HEK293 (cell line): ENCODE measurements around the gene POLE3.

Source experiments
- CTCF ChIA-PET: fragments of 350-600 bp; formaldehyde crosslinking; extraction: SDS; loops from one replicate; lab custom pipeline; 2021; ENCODE audit warnings: antibody characterized with exemption; lab: Yijun Ruan, JAX
- POLR2A ChIA-PET: fragments of 300-600 bp; formaldehyde crosslinking; extraction: SDS; loops from one replicate; lab custom pipeline; 2020; ENCODE audit warnings: antibody characterized with exemption, inconsistent platforms; lab: Yijun Ruan, JAX
- H3K27ac ChIP-seq: fragments of 200-500 bp; sonication (Bioruptor generic); 2 replicates; pipeline ENCODE4 v1.5.1; 2014; ENCODE audit warnings: low read depth, low read length, control low read depth, inconsistent platforms; ENCODE audit errors: extremely low read depth
- H3K36me3 ChIP-seq, 2 experiments: fragments of 200-500 bp in 1 of 2; sonication (Bioruptor generic) in 1 of 2; 1 replicate in 1 of 2; 2 replicates in 1 of 2; pipeline ENCODE4 v1.5.1; 2014 to 2017; ENCODE audit warnings: inconsistent platforms in 2 of 2, low read length in 2 of 2; ENCODE audit not compliant: control insufficient read depth in 2 of 2, insufficient read depth in 1 of 2
- H3K4me1 ChIP-seq: fragments of 200-500 bp; sonication (Bioruptor generic); 2 replicates; pipeline ENCODE4 v1.5.1; 2014; ENCODE audit warnings: mild to moderate bottlenecking, low read length, inconsistent platforms; ENCODE audit not compliant: control insufficient read depth, insufficient read depth
- H3K4me3 ChIP-seq: 2 replicates; pipeline ENCODE4 v1.5.1; 2011; ENCODE audit warnings: low read depth, mild to moderate bottlenecking, control low read depth, low read length, moderate library complexity
- H3K9me3 ChIP-seq: fragments of 200-500 bp; sonication (Bioruptor generic); 2 replicates; pipeline ENCODE4 v1.5.1; 2014; ENCODE audit warnings: low read depth, low read length, inconsistent platforms; ENCODE audit not compliant: control insufficient read depth, insufficient read depth
- KLF10 ChIP-seq: fragments of 450-650 bp; IDR thresholded peaks from 2 replicates; pipeline ENCODE4 v1.5.1; 2018; ENCODE audit warnings: missing biosample characterization, mild to moderate bottlenecking, missing genetic modification characterization
- OVOL3 ChIP-seq: fragments of 450-650 bp; formaldehyde crosslinking; IDR thresholded peaks from 2 replicates; pipeline ENCODE4 v1.5.1; 2016; ENCODE audit warnings: missing biosample characterization, missing genetic modification characterization
- PRDM6 ChIP-seq: fragments of 450-650 bp; formaldehyde crosslinking; IDR thresholded peaks from 2 replicates; pipeline ENCODE4 v1.5.1; 2017; ENCODE audit warnings: missing biosample characterization, missing genetic modification characterization
- ZBTB48 ChIP-seq: fragments of 450-650 bp; formaldehyde crosslinking; IDR thresholded peaks from 2 replicates; pipeline ENCODE4 v1.5.1; 2016; ENCODE audit warnings: missing biosample characterization, missing genetic modification characterization
- ZNF121 ChIP-seq: fragments of 450-650 bp; formaldehyde crosslinking; IDR thresholded peaks from 2 replicates; pipeline ENCODE4 v1.5.1; 2016; ENCODE audit warnings: missing biosample characterization, missing genetic modification characterization
- ZNF184 ChIP-seq: fragments of 450-650 bp; IDR thresholded peaks from 2 replicates; pipeline ENCODE4 v1.5.1; 2018; ENCODE audit warnings: missing biosample characterization, mild to moderate bottlenecking, missing genetic modification characterization
- ZNF311 ChIP-seq: fragments of 450-650 bp; formaldehyde crosslinking; IDR thresholded peaks from 2 replicates; pipeline ENCODE4 v1.5.1; 2017; ENCODE audit warnings: missing biosample characterization, missing genetic modification characterization, borderline replicate concordance
- ZNF518A ChIP-seq: fragments of 450-650 bp; formaldehyde crosslinking; conservative IDR thresholded peaks from 2 replicates; pipeline ENCODE4 v1.5.1; 2016; ENCODE audit warnings: low read depth, missing biosample characterization, missing genetic modification characterization
- ZNF548 ChIP-seq: fragments of 450-650 bp; formaldehyde crosslinking; IDR thresholded peaks from 2 replicates; pipeline ENCODE4 v1.5.1; 2016; ENCODE audit warnings: missing biosample characterization, missing genetic modification characterization
- ZNF747 ChIP-seq: fragments of 450-650 bp; formaldehyde crosslinking; IDR thresholded peaks from 2 replicates; pipeline ENCODE4 v1.5.1; 2016; ENCODE audit warnings: missing biosample characterization, missing genetic modification characterization
- TF ChIP-seq, protein P1 (sequence below): fragments of 450-650 bp; formaldehyde crosslinking; IDR thresholded peaks from 2 replicates; pipeline ENCODE4 v1.5.0; 2017; ENCODE audit warnings: missing biosample characterization, missing genetic modification characterization, borderline replicate concordance

The POLE3 gene

DNA sequence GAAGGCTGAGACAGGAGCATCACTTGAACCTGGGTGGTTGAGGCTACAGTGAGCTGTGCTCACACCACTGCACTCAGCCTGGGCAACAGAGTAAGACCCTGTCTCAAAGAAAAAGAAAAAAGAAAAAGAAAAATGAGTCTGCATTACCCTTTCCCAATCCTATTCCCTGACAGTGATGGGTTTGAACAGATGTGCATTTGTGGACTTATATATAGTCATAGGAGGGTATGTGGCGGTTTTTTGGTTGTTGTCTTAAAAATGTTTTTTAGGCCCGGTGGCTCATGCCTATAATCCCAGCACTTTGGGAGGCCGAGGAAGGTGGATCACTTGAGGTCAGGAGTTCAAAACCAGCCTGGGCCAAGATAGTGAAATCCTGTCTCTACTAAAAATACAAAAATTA is 47.1 kb downstream of the POLE3 start:
- CTCF ChIA-PET: interaction anchor here (1.1 to 2.0 kb wide), 3 partner anchors 51 to 89 kb away, joined by 3 to 5 read pairs (median 3); partner anchors contain the start of genes CDC26 and PRPF4
- TF ChIP-seq ZNF747 (tag by site-specific recombination): no peak
- TF ChIP-seq ZNF121 (tag by site-specific recombination): peak; percentile 15; the same call in 1 of the 2 replicates
- TF ChIP-seq ZNF311: no peak
- TF ChIP-seq ZBTB48 (tag by site-specific recombination): no peak
- TF ChIP-seq, protein P1, sequence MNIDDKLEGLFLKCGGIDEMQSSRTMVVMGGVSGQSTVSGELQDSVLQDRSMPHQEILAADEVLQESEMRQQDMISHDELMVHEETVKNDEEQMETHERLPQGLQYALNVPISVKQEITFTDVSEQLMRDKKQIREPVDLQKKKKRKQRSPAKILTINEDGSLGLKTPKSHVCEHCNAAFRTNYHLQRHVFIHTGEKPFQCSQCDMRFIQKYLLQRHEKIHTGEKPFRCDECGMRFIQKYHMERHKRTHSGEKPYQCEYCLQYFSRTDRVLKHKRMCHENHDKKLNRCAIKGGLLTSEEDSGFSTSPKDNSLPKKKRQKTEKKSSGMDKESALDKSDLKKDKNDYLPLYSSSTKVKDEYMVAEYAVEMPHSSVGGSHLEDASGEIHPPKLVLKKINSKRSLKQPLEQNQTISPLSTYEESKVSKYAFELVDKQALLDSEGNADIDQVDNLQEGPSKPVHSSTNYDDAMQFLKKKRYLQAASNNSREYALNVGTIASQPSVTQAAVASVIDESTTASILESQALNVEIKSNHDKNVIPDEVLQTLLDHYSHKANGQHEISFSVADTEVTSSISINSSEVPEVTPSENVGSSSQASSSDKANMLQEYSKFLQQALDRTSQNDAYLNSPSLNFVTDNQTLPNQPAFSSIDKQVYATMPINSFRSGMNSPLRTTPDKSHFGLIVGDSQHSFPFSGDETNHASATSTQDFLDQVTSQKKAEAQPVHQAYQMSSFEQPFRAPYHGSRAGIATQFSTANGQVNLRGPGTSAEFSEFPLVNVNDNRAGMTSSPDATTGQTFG (tag by site-specific recombination): no peak
- no peak for TF ChIP-seq ZNF518A
- TF ChIP-seq ZNF548 (tag by site-specific recombination): no peak
- no peak for TF ChIP-seq OVOL3 (tag by site-specific recombination)
- TF ChIP-seq KLF10 (tag by site-specific recombination): no peak
- TF ChIP-seq, all 188 proteins: peak for 1
- Histone ChIP-seq H3K27ac (no peak overlapping the region), H3K4me3 (no peak overlapping the region), H3K4me1 (no peaks in the 10 kb centered on the region), H3K9me3 (no peaks in the 10 kb centered on the region), H3K36me3 (no peaks in the 10 kb centered on the region)
- POLR2A ChIA-PET: interaction anchor here (0.6 to 1.1 kb wide), 2 partner anchors 47 to 88 kb away, joined by 3 read pairs; partner anchors contain the start of genes C9orf43, CDC26, POLE3 and PRPF4

- CTCF ChIA-PET: interaction anchor here (0.6 to 2.0 kb wide), 3 partner anchors 39 to 227 kb away, joined by 3 to 7 read pairs (median 5); partner anchors contain the start of genes ALAD, CDC26 and PRPF4
- Histone ChIP-seq H3K27ac (no peak overlapping the region), H3K36me3 (no peaks in the 10 kb centered on the region), H3K9me3 (no peaks in the 10 kb centered on the region), H3K4me3 (no peak overlapping the region)
- TF ChIP-seq ZNF184 (tag by site-specific recombination): no peak
- TF ChIP-seq PRDM6 (tag by site-specific recombination): peak; percentile 37; the same call in 1 of the 2 replicates
- TF ChIP-seq, all 188 proteins: peak for 1
- POLR2A ChIA-PET: interaction anchor here (0.9 to 1.2 kb wide), 4 partner anchors 14 to 38 kb away, joined by 3 read pairs; partner anchors contain the start of genes HDHD3 and WDR31
- H3K4me1 ChIP-seq: no peaks in the 10 kb centered on the region
Measured at GRCh38 chr9:113361304-113362018, 49.0 kb downstream of the POLE3 start.
